ENCODE data around the gene DLGAP5.

DNA sequence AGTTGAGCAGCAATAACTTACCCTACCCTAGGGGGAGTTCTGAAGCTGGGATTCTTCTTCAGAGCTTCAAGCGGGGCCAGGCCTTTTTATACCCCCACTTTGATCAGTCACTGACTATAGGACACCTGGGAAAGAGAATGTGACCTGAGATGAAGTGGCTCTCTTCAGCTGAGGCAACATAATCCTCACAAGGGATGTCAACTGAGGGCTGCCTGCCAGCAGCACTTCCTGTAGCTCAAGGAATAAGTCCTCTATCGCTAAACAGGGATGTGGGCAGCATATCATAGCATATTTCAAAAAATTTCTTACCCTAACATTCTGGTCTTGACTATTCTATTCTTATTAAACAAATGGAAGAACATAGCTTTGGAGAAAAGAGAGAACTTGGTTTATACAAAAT is 45.0 kb downstream of the DLGAP5 start:
- TF ChIP-seq EZH2 (IDR thresholded peaks at IDR 0.05; ENCODE audit: insufficient read depth, poor library complexity, severe bottlenecking) (no peak), EZH2phosphoT487 (IDR thresholded peaks at IDR 0.05; ENCODE audit: insufficient read depth, low read depth) (no peak)
